Measurements from ENCODE around the gene RPTOR.

Gene RPTOR

DNA sequence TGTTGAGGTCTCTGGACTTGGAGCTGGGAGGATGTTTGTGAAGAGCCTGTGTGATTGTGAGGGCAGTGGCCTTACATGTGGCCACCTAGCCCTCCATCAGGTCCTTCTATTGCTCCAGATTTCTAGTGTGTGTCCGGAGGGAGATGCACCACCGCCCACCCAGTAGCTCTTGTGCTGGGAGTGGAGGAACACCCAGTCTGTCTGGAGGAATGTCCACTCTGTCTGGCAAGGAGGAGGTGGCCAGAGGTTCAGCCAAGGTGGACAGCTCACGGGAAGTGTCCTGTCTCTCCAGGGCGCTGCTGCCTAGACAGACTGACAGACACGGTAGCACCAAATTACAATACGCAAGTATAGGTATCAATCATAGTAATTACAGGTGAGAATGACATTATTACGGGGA, 10.6 kb downstream of the RPTOR start:
- TF ChIP-seq, protein P1, sequence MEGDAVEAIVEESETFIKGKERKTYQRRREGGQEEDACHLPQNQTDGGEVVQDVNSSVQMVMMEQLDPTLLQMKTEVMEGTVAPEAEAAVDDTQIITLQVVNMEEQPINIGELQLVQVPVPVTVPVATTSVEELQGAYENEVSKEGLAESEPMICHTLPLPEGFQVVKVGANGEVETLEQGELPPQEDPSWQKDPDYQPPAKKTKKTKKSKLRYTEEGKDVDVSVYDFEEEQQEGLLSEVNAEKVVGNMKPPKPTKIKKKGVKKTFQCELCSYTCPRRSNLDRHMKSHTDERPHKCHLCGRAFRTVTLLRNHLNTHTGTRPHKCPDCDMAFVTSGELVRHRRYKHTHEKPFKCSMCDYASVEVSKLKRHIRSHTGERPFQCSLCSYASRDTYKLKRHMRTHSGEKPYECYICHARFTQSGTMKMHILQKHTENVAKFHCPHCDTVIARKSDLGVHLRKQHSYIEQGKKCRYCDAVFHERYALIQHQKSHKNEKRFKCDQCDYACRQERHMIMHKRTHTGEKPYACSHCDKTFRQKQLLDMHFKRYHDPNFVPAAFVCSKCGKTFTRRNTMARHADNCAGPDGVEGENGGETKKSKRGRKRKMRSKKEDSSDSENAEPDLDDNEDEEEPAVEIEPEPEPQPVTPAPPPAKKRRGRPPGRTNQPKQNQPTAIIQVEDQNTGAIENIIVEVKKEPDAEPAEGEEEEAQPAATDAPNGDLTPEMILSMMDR (IDR thresholded peaks at IDR 0.05; ENCODE audit: extremely low read depth, missing control alignments) = no peak
- DNase-seq (ENCODE audit: low spot score) = no peak

DNA sequence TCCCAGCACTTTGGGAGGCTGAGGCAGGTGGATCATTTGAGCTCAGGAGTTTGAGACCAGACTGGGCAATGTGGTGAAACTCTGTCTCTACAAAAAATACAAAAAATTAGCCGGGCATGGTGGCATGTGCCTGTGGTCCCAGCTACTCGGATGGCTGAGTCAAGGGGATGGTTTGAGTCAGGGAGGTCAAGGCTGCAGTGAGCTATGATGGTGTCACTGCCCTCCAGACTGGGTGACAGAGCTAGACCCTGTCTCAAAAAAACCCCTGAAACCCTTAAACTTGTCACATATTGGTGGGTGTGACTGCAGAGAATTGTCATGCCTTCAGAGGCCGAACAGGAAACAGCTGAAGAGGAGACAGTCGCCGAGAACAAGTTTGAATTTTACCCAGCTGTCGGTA, 13.4 kb downstream of the RPTOR start:
- TF ChIP-seq, protein P1 (IDR thresholded peaks at IDR 0.05; ENCODE audit: extremely low read depth, missing control alignments) = no peak
- DNase-seq (ENCODE audit: low spot score) = no peak

DNA sequence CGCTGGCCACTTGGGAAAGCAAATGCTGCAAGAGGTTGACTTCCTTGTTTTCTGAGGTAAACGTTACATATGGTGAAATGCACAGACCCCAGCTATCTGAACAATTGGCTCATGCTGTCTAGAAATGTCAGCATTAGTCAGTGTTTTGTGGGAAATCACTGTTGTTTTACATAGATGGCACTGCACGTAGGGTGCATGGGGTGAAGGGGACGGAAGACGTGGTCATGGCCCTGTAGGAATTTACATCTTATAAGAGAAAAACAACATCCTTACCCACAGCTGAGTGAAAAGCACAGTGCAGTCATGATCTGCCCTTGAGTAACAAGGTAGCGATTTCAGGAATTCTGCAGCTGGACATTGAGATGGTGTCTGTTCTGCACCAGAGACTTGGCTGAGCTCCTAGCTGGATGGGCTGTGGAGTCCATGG, 15.2 kb downstream of the RPTOR start:
- no peak for DNase-seq (ENCODE audit: low spot score)
- TF ChIP-seq, protein P1 (IDR thresholded peaks at IDR 0.05; ENCODE audit: extremely low read depth, missing control alignments) = no peak

- TF ChIP-seq, protein P1 (IDR thresholded peaks at IDR 0.05; ENCODE audit: extremely low read depth, missing control alignments) = no peak
- no peak for DNase-seq (ENCODE audit: low spot score)
Observed at GRCh38 chr17:80561541-80562114, 17.0 kb downstream of the RPTOR start.

DNA sequence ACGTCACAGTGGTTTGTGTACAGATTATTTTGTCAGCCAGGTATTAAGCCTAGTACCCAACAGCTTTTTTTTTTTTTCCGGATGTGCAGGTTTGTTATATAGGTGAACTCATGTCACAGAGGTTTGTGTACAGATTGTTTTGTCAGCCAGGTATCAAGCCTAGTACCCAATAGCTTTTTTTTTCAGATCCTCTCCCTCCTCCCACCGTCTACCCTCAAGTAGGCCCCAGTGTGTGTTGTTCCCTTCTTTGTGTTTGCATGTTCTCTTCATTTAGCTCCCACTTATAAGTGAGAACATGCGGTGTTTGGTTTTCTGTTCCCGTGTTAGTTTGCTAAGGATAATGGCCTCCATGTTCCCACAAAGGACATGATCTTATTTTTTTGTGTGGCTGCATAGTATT, 19.9 kb downstream of the RPTOR start:
- TF ChIP-seq, protein P1 (IDR thresholded peaks at IDR 0.05; ENCODE audit: extremely low read depth, missing control alignments) = no peak
- DNase-seq (ENCODE audit: low spot score) = no peak

DNA sequence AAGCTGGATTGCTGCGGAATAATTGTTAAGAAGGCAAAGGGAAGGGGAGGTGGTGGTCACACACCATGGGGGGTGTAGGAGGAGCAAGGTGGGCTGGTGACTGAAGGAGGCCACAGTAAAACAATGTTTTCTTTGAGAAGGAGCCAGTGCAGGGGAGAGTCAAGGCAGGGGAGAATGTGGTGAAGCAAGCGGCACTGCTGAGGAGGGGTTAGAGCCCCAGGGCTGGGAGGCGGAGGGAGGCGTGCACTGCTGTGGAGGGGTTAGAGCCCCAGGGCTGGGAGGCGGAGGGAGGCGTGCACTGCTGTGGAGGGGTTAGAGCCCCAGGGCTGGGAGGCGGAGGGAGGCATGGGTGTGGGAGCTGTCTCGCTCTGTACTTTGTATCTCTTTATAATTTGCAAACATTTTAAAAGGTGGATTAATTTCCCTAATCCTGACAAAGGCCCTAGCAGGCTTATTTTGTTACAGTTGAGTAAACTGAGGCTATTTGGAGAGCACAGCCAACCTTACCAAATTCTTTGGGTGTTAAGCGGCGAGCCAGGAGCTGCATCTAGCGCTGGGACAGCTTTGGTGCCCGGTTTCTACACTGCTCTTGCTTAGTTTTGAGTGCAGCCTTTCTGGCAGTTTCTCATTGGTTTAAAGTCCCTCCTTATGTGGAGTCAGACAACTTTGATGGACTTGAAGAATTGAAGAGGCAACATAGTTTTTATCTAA, 20.9 kb downstream of the RPTOR start:
- TF ChIP-seq, protein P1 (IDR thresholded peaks at IDR 0.05; ENCODE audit: extremely low read depth, missing control alignments) = no peak
- DNase-seq (ENCODE audit: low spot score) = no peak

GRCh38 chr17:80566054-80566400, 21.4 kb downstream of the RPTOR start:
- DNase-seq (ENCODE audit: low spot score) = no peak
- TF ChIP-seq, protein P1 (IDR thresholded peaks at IDR 0.05; ENCODE audit: extremely low read depth, missing control alignments) = no peak

Data from GM20000 (cell line).